ENCODE data around the gene VPS16. TPM values are rescaled to one million over a fixed set of nuclear protein-coding genes. Genes with fewer than 3 reads are reported as not detected.

VPS16 gene
- total RNA-seq, 4 donors from 2014 or later: 26.7 to 44.9 (median 43.4) TPM

GRCh38 chr20:2795451-2795850, 45.1 kb upstream of the VPS16 start:
- WGBS, 2 donors: 92 to 94% methylated on average over 17 to 24 of the region's 24 CpGs
- H3K9me3 ChIP-seq: no peaks in the 10 kb centered on the region
- H3K27ac ChIP-seq: no peak overlapping the region
- H3K27me3 ChIP-seq: no peaks in the 10 kb centered on the region
- intact Hi-C loops (cut with DNase I): no loop called here
- no peaks in the 10 kb centered on the region for H3K36me3 ChIP-seq
- DNase-seq: no peak
- TF ChIP-seq CTCF (IDR thresholded peaks at IDR 0.05) (no peak), POLR2A (IDR thresholded peaks at IDR 0.05) (no peak)
- H3K4me1 ChIP-seq: peaks cover 3 to 7% of the 10 kb centered on the region in 2 donors
- H3K4me3 ChIP-seq (replicated peaks in 1 of 3): no peak overlapping the region

GRCh38 chr20:2796011-2796660, 44.4 kb upstream of the VPS16 start:
- no peaks in the 10 kb centered on the region for H3K36me3 ChIP-seq
- TF ChIP-seq CTCF (IDR thresholded peaks at IDR 0.05) (no peak), POLR2A (IDR thresholded peaks at IDR 0.05) (no peak)
- intact Hi-C loops (cut with DNase I): no loop called here

GRCh38 chr20:2797136-2797983, 43.2 kb upstream of the VPS16 start:
- Histone ChIP-seq H3K4me1 (peaks cover 11 to 12% of the 10 kb centered on the region in 2 donors), H3K27ac (no peak overlapping the region), H3K27me3 (no peaks in the 10 kb centered on the region), H3K4me3 (replicated peaks in 1 of 3) (no peak overlapping the region), H3K9me3 (no peaks in the 10 kb centered on the region), H3K36me3 (no peaks in the 10 kb centered on the region)
- intact Hi-C loops (cut with DNase I): no loop called here
- WGBS, 2 donors: 88 to 90% methylated on average over 12 to 16 of the region's 16 CpGs
- DNase-seq: no peak
- TF ChIP-seq CTCF (IDR thresholded peaks at IDR 0.05) (no peak), POLR2A (IDR thresholded peaks at IDR 0.05) (no peak)

More at GRCh38 chr20:2796011-2796660, 44.4 kb upstream of the VPS16 start:
- WGBS, 2 donors: 92 to 94% methylated on average over 15 to 18 of the region's 20 CpGs
- Histone ChIP-seq H3K4me1 (peaks cover 10 to 11% of the 10 kb centered on the region in 2 donors), H3K27me3 (no peaks in the 10 kb centered on the region), H3K4me3 (replicated peaks in 1 of 3) (no peak overlapping the region), H3K9me3 (no peaks in the 10 kb centered on the region), H3K27ac (no peak overlapping the region)
- DNase-seq: no peak

GRCh38 chr20:2798095-2798805, 42.3 kb upstream of the VPS16 start:
- no peak for DNase-seq
- no peak for TF ChIP-seq CTCF (IDR thresholded peaks at IDR 0.05)
- H3K36me3 ChIP-seq: no peaks in the 10 kb centered on the region
- WGBS, 2 donors: 90 to 91% methylated on average over 14 to 19 of the region's 19 CpGs
- no peaks in the 10 kb centered on the region for H3K27me3 ChIP-seq
- no peak overlapping the region for H3K4me3 ChIP-seq (replicated peaks in 1 of 3)
- H3K27ac ChIP-seq: no peak overlapping the region
- peaks cover 11 to 12% of the 10 kb centered on the region in 2 donors for H3K4me1 ChIP-seq
- no peaks in the 10 kb centered on the region for H3K9me3 ChIP-seq
- intact Hi-C loops (cut with DNase I): no loop called here
